Colonic mucosa (tissue), 4 donors: ENCODE results near the gene SYTL3. TPM values are rescaled to one million over a fixed set of nuclear protein-coding genes. Genes with fewer than 3 reads are reported as not detected.
"Not testable (repeated sequence)": the region's sequence is repeated elsewhere in the genome, so short reads cannot be mapped to it uniquely, and the experiment has no call there.

Source experiments
- DNase-seq: peaks from one replicate; pipeline ENCODE4 v3.0.0-alpha.2; 2020
- H3K27ac ChIP-seq: fragments of 200-600 bp; one replicate; pipeline ENCODE4 v1.8.0; 2021
- H3K27me3 ChIP-seq: fragments of 200-600 bp; one replicate; pipeline ENCODE4 v1.8.0; 2021
- H3K36me3 ChIP-seq: fragments of 200-600 bp; one replicate; pipeline ENCODE4 v1.8.0; 2021
- H3K4me1 ChIP-seq: fragments of 200-600 bp; one replicate; pipeline ENCODE4 v1.8.0; 2021; ENCODE audit warnings: mild to moderate bottlenecking
- H3K4me3 ChIP-seq: fragments of 200-600 bp; one replicate; pipeline ENCODE4 v1.8.0; 2021
- H3K9ac ChIP-seq, 2 donors: one replicate each; pipeline ENCODE4 v1.7.0; 2013; ENCODE audit warnings: control low read depth in 2 of 2, low read depth in 2 of 2, low read length in 2 of 2
- H3K9me3 ChIP-seq: fragments of 200-600 bp; one replicate; pipeline ENCODE4 v1.8.0; 2021
- CTCF ChIP-seq: fragments of 200-600 bp; IDR thresholded peaks from one replicate; pipeline ENCODE4 v1.8.0; 2022; ENCODE audit warnings: antibody characterized with exemption, mild to moderate bottlenecking
- intact Hi-C: fragments of 100-400 bp; cut with DNase I; formaldehyde crosslinking; loops from one replicate; pipeline ENCODE4 v1.14.1; 2022
- total RNA-seq, 2 donors: library from RNA; stranded (reverse); fragmentation: NEBNext Ultra II Directional in 1 of 2; extraction: Animal tissue kit (Norgen Biotek cat#: 25700) in 1 of 2; gene quantifications; one replicate each; pipeline ENCODE4 v1.2.1, GENCODE V29; 2021
- donor health status: healthy.
- donor health status: DM: no; HTN: no; CAD: no.
- donor health status: DM: no; HTN: no; CAD: no.

The SYTL3 gene
- total RNA-seq, 2 donors from 2014 or later, result 1.1 to 3.1 TPM

GRCh38 chr6:158611039-158611438 is 38.8 kb upstream of the SYTL3 start:
- no peak overlapping the region for H3K4me3 ChIP-seq
- H3K4me1 ChIP-seq, result no peaks in the 10 kb centered on the region
- no peak for TF ChIP-seq CTCF
- DNase-seq, result peak; percentile 12
- H3K36me3 ChIP-seq, result peaks cover 12% of the 10 kb centered on the region
- no peaks in the 10 kb centered on the region for H3K9me3 ChIP-seq
- no peaks in the 10 kb centered on the region for H3K27me3 ChIP-seq
- intact Hi-C loops, result no loop called here
- H3K27ac ChIP-seq, result no peak overlapping the region
- no peak overlapping the region for H3K9ac ChIP-seq

GRCh38 chr6:158611541-158612370 is 38.1 kb upstream of the SYTL3 start:
- no peaks in the 10 kb centered on the region for H3K27me3 ChIP-seq
- TF ChIP-seq CTCF, result no peak
- intact Hi-C loops, result no loop called here
- no peak overlapping the region for H3K9ac ChIP-seq
- H3K9me3 ChIP-seq, result no peaks in the 10 kb centered on the region
- H3K36me3 ChIP-seq, result peaks cover 12% of the 10 kb centered on the region
- peak; percentile 19 for DNase-seq
- no peak overlapping the region for H3K4me3 ChIP-seq
- H3K4me1 ChIP-seq, result no peaks in the 10 kb centered on the region
- no peak overlapping the region for H3K27ac ChIP-seq

GRCh38 chr6:158614606-158615005 is 35.2 kb upstream of the SYTL3 start:
- H3K27me3 ChIP-seq, H3K4me1 ChIP-seq, H3K27ac ChIP-seq, DNase-seq, H3K9ac ChIP-seq, H3K36me3 ChIP-seq, intact Hi-C loops, H3K9me3 ChIP-seq, H3K4me3 ChIP-seq: not testable (repeated sequence)

- H3K9ac ChIP-seq, intact Hi-C loops, DNase-seq, H3K4me1 ChIP-seq, H3K4me3 ChIP-seq, H3K36me3 ChIP-seq, H3K9me3 ChIP-seq, H3K27ac ChIP-seq, H3K27me3 ChIP-seq: not testable (repeated sequence)
These were observed 31.6 kb upstream of the SYTL3 start for GRCh38 chr6:158618289-158618688.

GRCh38 chr6:158619922-158620801 is 29.7 kb upstream of the SYTL3 start:
- H3K27ac ChIP-seq, result no peak overlapping the region
- no peaks in the 10 kb centered on the region for H3K27me3 ChIP-seq
- intact Hi-C loops, result no loop called here
- H3K4me1 ChIP-seq, result no peaks in the 10 kb centered on the region
- H3K36me3 ChIP-seq, result no peaks in the 10 kb centered on the region
- H3K9ac ChIP-seq, result no peak overlapping the region
- no peaks in the 10 kb centered on the region for H3K9me3 ChIP-seq
- TF ChIP-seq CTCF, result no peak
- peak; percentile 23 for DNase-seq
- H3K4me3 ChIP-seq, result no peak overlapping the region

- DNase-seq, result peak; percentile 17
These were observed 28.7 kb upstream of the SYTL3 start for GRCh38 chr6:158620963-158621693.

More at GRCh38 chr6:158620963-158621693, 28.7 kb upstream of the SYTL3 start:
- H3K27ac ChIP-seq, result no peak overlapping the region
- intact Hi-C loops, result no loop called here
- no peaks in the 10 kb centered on the region for H3K9me3 ChIP-seq
- no peak for TF ChIP-seq CTCF
- H3K4me1 ChIP-seq, result no peaks in the 10 kb centered on the region
- H3K36me3 ChIP-seq, result no peaks in the 10 kb centered on the region
- no peak overlapping the region for H3K9ac ChIP-seq
- no peaks in the 10 kb centered on the region for H3K27me3 ChIP-seq
- H3K4me3 ChIP-seq, result no peak overlapping the region
